Nephron (organoid): ENCODE results near the gene KIF6.

Source experiments
- H3K27ac Mint-ChIP-seq, 3 experiments: 2 replicates each; pipeline ENCODE4 v1.8.0; 2020; ENCODE audit warnings: mixed read lengths in 3 of 3, mild to moderate bottlenecking in 2 of 3, moderate library complexity in 1 of 3
- H3K27me3 Mint-ChIP-seq: 2 replicates; pipeline ENCODE4 v1.8.0; 2021; ENCODE audit warnings: low read depth, mild to moderate bottlenecking, moderate library complexity, mixed read lengths
- H3K36me3 Mint-ChIP-seq: 2 replicates; pipeline ENCODE4 v1.8.0; 2020; ENCODE audit warnings: low read depth, mixed read lengths
- H3K4me1 Mint-ChIP-seq: 2 replicates; pipeline ENCODE4 v1.8.0; 2020; ENCODE audit warnings: mixed read lengths
- H3K4me3 Mint-ChIP-seq, 3 experiments: 2 replicates each; pipeline ENCODE4 v1.8.0; 2020; ENCODE audit warnings: mild to moderate bottlenecking in 3 of 3, mixed read lengths in 3 of 3, moderate library complexity in 2 of 3
- H3K9me3 Mint-ChIP-seq: 2 replicates; pipeline ENCODE4 v1.8.0; 2020; ENCODE audit warnings: mixed read lengths
- CTCF ChIP-seq, 3 experiments: fragments of 200-600 bp; sonication (generic); IDR thresholded peaks; one replicate each; pipeline ENCODE4 v1.5.0; 2021; ENCODE audit warnings: antibody characterized with exemption in 3 of 3; ENCODE audit not compliant: unreplicated experiment in 3 of 3

KIF6 gene

GRCh38 chr6:39496456-39496855 is 228.8 kb downstream of the KIF6 start:
- peak overlapping the region; percentile 36 to 91 (median 67) for H3K27ac Mint-ChIP-seq

GRCh38 chr6:39495640-39496039 is 229.6 kb downstream of the KIF6 start:
- Mint-ChIP-seq H3K27me3 (no peaks in the 10 kb centered on the region), H3K27ac (peak overlapping the region; percentile 32 to 91 (median 36)), H3K4me1 (peaks cover 41% of the 10 kb centered on the region), H3K36me3 (peaks cover 2% of the 10 kb centered on the region), H3K9me3 (peaks cover 8% of the 10 kb centered on the region), H3K4me3 (no peak overlapping the region)
- no peak for TF ChIP-seq CTCF (IDR thresholded peaks at IDR 0.05; ENCODE audit: unreplicated experiment in 3 of 3)

More at GRCh38 chr6:39496456-39496855, 228.8 kb downstream of the KIF6 start:
- Mint-ChIP-seq H3K36me3 (peaks cover 5% of the 10 kb centered on the region), H3K9me3 (peaks cover 16% of the 10 kb centered on the region), H3K27me3 (no peaks in the 10 kb centered on the region), H3K4me3 (no peak overlapping the region), H3K4me1 (peaks cover 41% of the 10 kb centered on the region)
- no peak for TF ChIP-seq CTCF (IDR thresholded peaks at IDR 0.05; ENCODE audit: unreplicated experiment in 3 of 3)

GRCh38 chr6:39494998-39495397 is 230.2 kb downstream of the KIF6 start:
- TF ChIP-seq CTCF (IDR thresholded peaks at IDR 0.05; ENCODE audit: unreplicated experiment in 3 of 3): no peak
- Mint-ChIP-seq H3K36me3 (no peaks in the 10 kb centered on the region), H3K4me3 (no peak overlapping the region), H3K27me3 (no peaks in the 10 kb centered on the region), H3K27ac (peak overlapping the region in 1 of 3 experiments; percentile 91), H3K9me3 (peaks cover 3% of the 10 kb centered on the region), H3K4me1 (peaks cover 45% of the 10 kb centered on the region)

- H3K27ac Mint-ChIP-seq: peak overlapping the region in 1 of 3 experiments; percentile 2
- TF ChIP-seq CTCF (IDR thresholded peaks at IDR 0.05; ENCODE audit: unreplicated experiment in 3 of 3): no peak
- H3K36me3 Mint-ChIP-seq: no peaks in the 10 kb centered on the region
- no peaks in the 10 kb centered on the region for H3K27me3 Mint-ChIP-seq
- no peaks in the 10 kb centered on the region for H3K9me3 Mint-ChIP-seq
- H3K4me3 Mint-ChIP-seq: no peak overlapping the region
- peaks cover 52% of the 10 kb centered on the region for H3K4me1 Mint-ChIP-seq
Measured at GRCh38 chr6:39493777-39494176, 231.4 kb downstream of the KIF6 start.

- Mint-ChIP-seq H3K27me3 (no peaks in the 10 kb centered on the region), H3K4me3 (no peak overlapping the region), H3K4me1 (peaks cover 53% of the 10 kb centered on the region), H3K36me3 (no peaks in the 10 kb centered on the region), H3K9me3 (no peaks in the 10 kb centered on the region), H3K27ac (peak overlapping the region; percentile 2 to 45 (median 29))
- TF ChIP-seq CTCF (IDR thresholded peaks at IDR 0.05; ENCODE audit: unreplicated experiment in 3 of 3): no peak
Measured at GRCh38 chr6:39493174-39493573, 232.0 kb downstream of the KIF6 start.

GRCh38 chr6:39490108-39490507 is 235.1 kb downstream of the KIF6 start:
- no peak for TF ChIP-seq CTCF (IDR thresholded peaks at IDR 0.05; ENCODE audit: unreplicated experiment in 3 of 3)
- Mint-ChIP-seq H3K4me1 (peaks cover 24% of the 10 kb centered on the region), H3K36me3 (no peaks in the 10 kb centered on the region), H3K4me3 (peak overlapping the region in 1 of 3 experiments; percentile 5), H3K27me3 (peaks cover 3% of the 10 kb centered on the region), H3K27ac (peak overlapping the region; percentile 34 to 89 (median 71)), H3K9me3 (no peaks in the 10 kb centered on the region)
